HFFc6 (cell line): ENCODE results near the gene C20orf144. TPM values are rescaled to one million over a fixed set of nuclear protein-coding genes. Genes with fewer than 3 reads are reported as not detected.

Experiments
- DNase-seq: peaks from one replicate; pipeline ENCODE4 v3.0.0-alpha.2; 2018
- H3K27ac Mint-ChIP-seq: 2 replicates; pipeline ENCODE4 v1.8.0; 2020; ENCODE audit warnings: mild to moderate bottlenecking, mixed read lengths
- H3K27me3 Mint-ChIP-seq: 2 replicates; pipeline ENCODE4 v1.8.0; 2021; ENCODE audit warnings: mild to moderate bottlenecking, moderate library complexity, mixed read lengths; ENCODE audit not compliant: insufficient read depth
- H3K36me3 Mint-ChIP-seq: 2 replicates; pipeline ENCODE4 v1.8.0; 2021; ENCODE audit warnings: low read depth, mixed read lengths
- H3K4me1 Mint-ChIP-seq: 2 replicates; pipeline ENCODE4 v1.8.0; 2020; ENCODE audit warnings: low read depth, mixed read lengths
- H3K4me3 Mint-ChIP-seq: 2 replicates; pipeline ENCODE4 v1.8.0; 2020; ENCODE audit warnings: mild to moderate bottlenecking, moderate library complexity, mixed read lengths
- H3K9me3 Mint-ChIP-seq: 2 replicates; pipeline ENCODE4 v1.8.0; 2020; ENCODE audit warnings: mild to moderate bottlenecking, mixed read lengths
- total RNA-seq, 6 experiments: library from RNA; stranded (reverse); fragmentation: NEBNext Ultra II Directional; extraction: Animal tissue kit (Norgen Biotek cat#: 25700); gene quantifications; 2 replicates in 1 of 6; 3 replicates in 5 of 6; pipeline ENCODE4 v1.2.3, GENCODE V29; 2021
- TF ChIP-seq, protein P1 (sequence below): fragments of 200-600 bp; sonication (generic); IDR thresholded peaks from 2 replicates; pipeline ENCODE4 v1.5.0; 2021; ENCODE audit warnings: antibody characterized with exemption, mild to moderate bottlenecking

The C20orf144 gene
- total RNA-seq, 6 experiments from 2014 or later, result 0.10 to 0.31 (median 0.23) TPM; not detected in 1

DNA sequence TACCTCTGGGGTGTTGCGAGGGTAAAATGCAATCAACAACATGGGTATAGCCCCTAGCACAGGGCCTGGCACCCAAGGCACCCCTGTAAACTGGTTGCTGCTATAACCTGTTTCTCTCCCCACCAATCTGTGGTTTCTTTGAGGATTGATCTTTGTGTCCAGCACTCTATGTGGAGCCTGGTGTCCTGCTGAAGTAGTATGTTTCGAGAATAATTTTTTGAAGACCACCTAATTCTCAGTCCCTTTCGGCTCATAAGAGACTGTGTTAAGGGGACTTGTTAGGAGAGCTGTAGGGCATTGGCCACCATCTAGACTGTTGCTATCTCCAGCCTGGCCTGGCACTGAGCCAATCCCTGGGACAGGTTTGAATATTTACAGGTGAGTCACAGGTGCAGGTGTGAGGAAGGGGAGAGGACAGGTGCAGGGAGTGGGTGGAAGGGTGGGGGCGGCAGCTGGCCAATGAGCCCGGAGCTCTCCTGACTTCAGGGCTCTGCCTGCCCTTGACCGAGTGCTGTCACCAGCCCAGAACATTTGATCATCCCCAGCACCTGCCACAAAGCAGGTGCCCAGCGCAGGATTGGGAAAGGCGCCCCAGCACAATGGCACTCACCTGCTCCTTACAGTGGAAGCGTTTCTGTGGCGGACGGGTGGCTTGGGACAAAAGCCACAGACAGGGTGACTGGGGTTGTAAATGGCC, 8.1 kb upstream of the C20orf144 start:
- peaks cover 4% of the 10 kb centered on the region for H3K27me3 Mint-ChIP-seq
- no peak overlapping the region; the same call in 1 of the 2 replicates for H3K4me3 Mint-ChIP-seq
- H3K27ac Mint-ChIP-seq, result no peak overlapping the region
- TF ChIP-seq, protein P1, sequence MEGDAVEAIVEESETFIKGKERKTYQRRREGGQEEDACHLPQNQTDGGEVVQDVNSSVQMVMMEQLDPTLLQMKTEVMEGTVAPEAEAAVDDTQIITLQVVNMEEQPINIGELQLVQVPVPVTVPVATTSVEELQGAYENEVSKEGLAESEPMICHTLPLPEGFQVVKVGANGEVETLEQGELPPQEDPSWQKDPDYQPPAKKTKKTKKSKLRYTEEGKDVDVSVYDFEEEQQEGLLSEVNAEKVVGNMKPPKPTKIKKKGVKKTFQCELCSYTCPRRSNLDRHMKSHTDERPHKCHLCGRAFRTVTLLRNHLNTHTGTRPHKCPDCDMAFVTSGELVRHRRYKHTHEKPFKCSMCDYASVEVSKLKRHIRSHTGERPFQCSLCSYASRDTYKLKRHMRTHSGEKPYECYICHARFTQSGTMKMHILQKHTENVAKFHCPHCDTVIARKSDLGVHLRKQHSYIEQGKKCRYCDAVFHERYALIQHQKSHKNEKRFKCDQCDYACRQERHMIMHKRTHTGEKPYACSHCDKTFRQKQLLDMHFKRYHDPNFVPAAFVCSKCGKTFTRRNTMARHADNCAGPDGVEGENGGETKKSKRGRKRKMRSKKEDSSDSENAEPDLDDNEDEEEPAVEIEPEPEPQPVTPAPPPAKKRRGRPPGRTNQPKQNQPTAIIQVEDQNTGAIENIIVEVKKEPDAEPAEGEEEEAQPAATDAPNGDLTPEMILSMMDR, result no peak
- peaks cover 7% of the 10 kb centered on the region; the same call in 1 of the 2 replicates for H3K4me1 Mint-ChIP-seq
- no peaks in the 10 kb centered on the region for H3K36me3 Mint-ChIP-seq
- no peak for DNase-seq
- H3K9me3 Mint-ChIP-seq, result no peaks in the 10 kb centered on the region

- TF ChIP-seq, protein P1, result no peak
- Mint-ChIP-seq H3K4me3 (no peak overlapping the region), H3K27me3 (peaks cover 4% of the 10 kb centered on the region), H3K36me3 (no peaks in the 10 kb centered on the region), H3K9me3 (no peaks in the 10 kb centered on the region), H3K27ac (no peak overlapping the region), H3K4me1 (peaks cover 7% of the 10 kb centered on the region; the same call in 1 of the 2 replicates)
- no peak for DNase-seq
These were observed 7.4 kb upstream of the C20orf144 start for GRCh38 chr20:33654680-33655161.

GRCh38 chr20:33655164-33655563, 7.0 kb upstream of the C20orf144 start:
- DNase-seq, result no peak
- no peaks in the 10 kb centered on the region for H3K36me3 Mint-ChIP-seq
- peaks cover 7% of the 10 kb centered on the region; the same call in 1 of the 2 replicates for H3K4me1 Mint-ChIP-seq
- no peak overlapping the region for H3K27ac Mint-ChIP-seq
- H3K27me3 Mint-ChIP-seq, result peaks cover 4% of the 10 kb centered on the region
- TF ChIP-seq, protein P1, result no peak
- H3K9me3 Mint-ChIP-seq, result no peaks in the 10 kb centered on the region
- no peak overlapping the region for H3K4me3 Mint-ChIP-seq

DNA sequence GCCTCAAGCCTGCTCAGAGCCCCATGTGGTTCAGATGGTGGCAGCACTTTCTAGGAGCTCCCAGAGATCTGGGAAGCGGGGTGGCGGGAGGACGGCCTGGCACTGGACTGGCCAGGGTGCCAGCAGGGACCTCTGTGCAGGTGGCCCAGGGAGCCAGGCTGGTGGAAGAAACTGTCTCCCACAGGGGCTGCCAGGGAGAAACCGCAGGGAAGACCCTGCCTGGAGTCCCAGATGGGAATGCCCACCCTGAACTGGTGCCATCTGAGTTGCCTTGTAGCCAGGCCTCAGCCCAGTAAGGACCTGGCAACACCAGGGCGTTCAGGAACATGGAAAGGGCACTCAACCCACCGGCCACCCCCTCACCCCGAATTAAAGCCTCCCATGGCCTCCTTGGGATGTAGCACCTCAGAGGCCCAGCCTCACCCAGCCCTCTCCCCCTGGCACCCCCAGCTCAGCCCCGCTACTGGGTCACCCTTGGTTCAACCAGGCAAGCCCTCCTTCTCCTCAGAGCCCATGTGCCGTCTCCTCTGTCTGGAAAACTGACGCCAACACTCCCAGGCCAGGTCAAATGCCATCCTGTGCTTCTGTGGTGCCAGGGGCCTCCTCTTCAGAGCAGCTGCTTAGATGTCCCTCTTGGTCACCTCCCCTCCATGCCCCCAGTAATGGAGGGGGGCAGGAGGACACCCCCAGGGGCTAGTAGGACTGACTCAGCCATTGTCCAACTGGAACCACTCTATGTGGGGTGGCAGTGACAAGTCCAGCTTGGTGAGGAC, 5.9 kb upstream of the C20orf144 start:
- Mint-ChIP-seq H3K36me3 (no peaks in the 10 kb centered on the region), H3K4me3 (no peak overlapping the region), H3K9me3 (no peaks in the 10 kb centered on the region), H3K27ac (no peak overlapping the region), H3K27me3 (peaks cover 4% of the 10 kb centered on the region), H3K4me1 (peaks cover 7% of the 10 kb centered on the region; the same call in 1 of the 2 replicates)
- TF ChIP-seq, protein P1, result no peak
- no peak for DNase-seq

- Mint-ChIP-seq H3K9me3 (no peaks in the 10 kb centered on the region), H3K4me3 (no peak overlapping the region), H3K27me3 (peaks cover 4% of the 10 kb centered on the region), H3K36me3 (no peaks in the 10 kb centered on the region), H3K27ac (no peak overlapping the region), H3K4me1 (peaks cover 7% of the 10 kb centered on the region; the same call in 1 of the 2 replicates)
- no peak for DNase-seq
- TF ChIP-seq, protein P1, result no peak
These were observed 5.1 kb upstream of the C20orf144 start for GRCh38 chr20:33656783-33657703.
